GM23248 (cell line): ENCODE measurements around the gene CASK.

Source experiments
- EZH2 ChIP-seq: fragments of 200-600 bp; sonication (generic); IDR thresholded peaks from 2 replicates; pipeline ENCODE4 v1.6.1; 2018; ENCODE audit warnings: antibody characterized with exemption, mild to moderate bottlenecking; ENCODE audit not compliant: insufficient read depth, poor library complexity, severe bottlenecking
- EZH2phosphoT487 ChIP-seq: fragments of 200-600 bp; sonication (generic); IDR thresholded peaks from 2 replicates; pipeline ENCODE4 v1.6.1; 2018; ENCODE audit warnings: antibody characterized with exemption, moderate library complexity, mild to moderate bottlenecking, low read depth; ENCODE audit not compliant: insufficient read depth

DNA sequence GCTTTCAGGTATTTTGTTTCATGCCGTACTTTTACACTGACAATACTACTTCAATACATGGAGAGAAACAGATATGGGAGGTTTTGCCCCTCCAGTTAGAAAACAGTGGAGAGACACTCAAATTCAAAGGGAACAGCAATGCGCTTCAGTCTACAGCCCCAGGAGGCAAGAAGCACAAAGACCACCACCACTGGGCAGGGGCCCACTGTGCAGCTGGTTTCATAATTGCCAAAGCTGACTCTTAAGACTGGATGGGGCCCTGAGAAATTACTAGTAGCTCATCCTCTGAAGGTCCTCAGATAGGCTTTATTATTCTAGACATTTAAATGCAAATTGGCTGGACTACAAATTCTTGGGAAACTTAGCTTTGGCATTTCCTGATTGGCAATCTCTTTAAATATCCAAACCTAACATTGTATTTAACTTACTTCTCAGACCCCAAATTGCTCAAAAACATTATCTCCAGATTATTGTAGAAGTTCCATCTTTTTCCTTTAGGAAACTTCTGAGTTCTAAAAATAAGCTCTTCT, 320.5 kb downstream of the CASK start:
- no peak for TF ChIP-seq EZH2phosphoT487
- no peak for TF ChIP-seq EZH2
